Measurements from ENCODE around the gene GPBP1L1. TPM values are rescaled to one million over a fixed set of nuclear protein-coding genes. Genes with fewer than 3 reads are reported as not detected.
A peak's percentile ranks its signal among the peaks of the same experiment; 100 is the strongest.

The GPBP1L1 gene
- polyA plus RNA-seq, 1 of the 3 experiments (the other 2 are of a cell fraction) = 28.5 TPM

GRCh38 chr1:45684402-45684801 lies 1.9 kb downstream of the GPBP1L1 start:
- peaks cover 14 to 21% of the 10 kb centered on the region in 2 experiments; a peak in 3 of 4 replicates for H3K4me1 ChIP-seq (ENCODE audit: control insufficient read depth in 1 of 2, insufficient read depth in 2 of 2, low read depth in 1 of 2, low read length in 1 of 2)
- no peaks in the 10 kb centered on the region for H3K9me2 ChIP-seq
- no peaks in the 10 kb centered on the region for H3K27me3 ChIP-seq (ENCODE audit: insufficient read depth)
- H3K9ac ChIP-seq = peak overlapping the region; percentile 92
- H3K9me3 ChIP-seq = no peaks in the 10 kb centered on the region
- H4K20me1 ChIP-seq (ENCODE audit: insufficient read depth) = peaks cover 53% of the 10 kb centered on the region
- peak overlapping the region; percentile 92 to 95; a peak in 3 of 4 replicates for H3K4me3 ChIP-seq (ENCODE audit: low read depth in 2 of 2, low read length in 1 of 2)
- H3K36me3 ChIP-seq (replicated peaks in 1 of 2; ENCODE audit: control insufficient read depth in 1 of 2, insufficient read depth in 2 of 2, low read length in 1 of 2) = no peaks in the 10 kb centered on the region
- H3K79me2 ChIP-seq (ENCODE audit: insufficient read depth) = peaks cover 82% of the 10 kb centered on the region
- WGBS (ENCODE audit: low lambda C conversion rate) = 40% methylated on average over 2 of the region's 2 CpGs
- no peak overlapping the region for H2AFZ ChIP-seq (ENCODE audit: low read depth)
- CTCF ChIA-PET = no interaction called here
- peak overlapping the region; percentile 85 for H3K4me2 ChIP-seq
- DNase-seq = no peak
- POLR2A ChIA-PET = no interaction called here
- peaks cover 11% of the 10 kb centered on the region for H3F3A ChIP-seq (replicated peaks; ENCODE audit: insufficient read depth)
- TF ChIP-seq GATA2 (CRISPR knock-in tag; IDR thresholded peaks at IDR 0.05) (peak; percentile 27; the same call in 1 of the 2 replicates), FOSL2 (IDR thresholded peaks at IDR 0.05; ENCODE audit: borderline replicate concordance, low read depth) (no peak)
- H3K27ac ChIP-seq (ENCODE audit: low read depth in 2 of 2, low read length in 1 of 2) = 0 out of 4 replicates have a peak overlapping the region, but pooled peaks of 1 of the 2 experiments have one; percentile 93

GRCh38 chr1:45682942-45683341 lies 3.4 kb downstream of the GPBP1L1 start:
- TF ChIP-seq RCOR1 (IDR thresholded peaks at IDR 0.05; ENCODE audit: low read length) (no peak), FOXJ3 (CRISPR knock-in tag; IDR thresholded peaks at IDR 0.05) (no peak), RAD21 (IDR thresholded peaks at IDR 0.05; ENCODE audit: low read length) (no peak), TCF12 (IDR thresholded peaks at IDR 0.05) (no peak), NFIC (IDR thresholded peaks at IDR 0.05; ENCODE audit: borderline replicate concordance) (no peak), GATA2 (CRISPR knock-in tag; IDR thresholded peaks at IDR 0.05) (no peak), YY1 (IDR thresholded peaks at IDR 0.05; ENCODE audit: low read depth) (no peak)
- H3F3A ChIP-seq (replicated peaks; ENCODE audit: insufficient read depth) = peaks cover 14% of the 10 kb centered on the region
- no peaks in the 10 kb centered on the region for H3K27me3 ChIP-seq (ENCODE audit: insufficient read depth)
- peaks cover 18 to 36% of the 10 kb centered on the region in 2 experiments; a peak in 3 of 4 replicates for H3K4me1 ChIP-seq (ENCODE audit: control insufficient read depth in 1 of 2, insufficient read depth in 2 of 2, low read depth in 1 of 2, low read length in 1 of 2)
- no peaks in the 10 kb centered on the region for H3K9me3 ChIP-seq
- H3K36me3 ChIP-seq (replicated peaks in 1 of 2; ENCODE audit: control insufficient read depth in 1 of 2, insufficient read depth in 2 of 2, low read length in 1 of 2) = no peaks in the 10 kb centered on the region
- CTCF ChIA-PET = no interaction called here
- H3K4me2 ChIP-seq = no peak overlapping the region
- no peaks in the 10 kb centered on the region for H3K9me2 ChIP-seq
- H3K9ac ChIP-seq = no peak overlapping the region
- no peak for DNase-seq
- H3K79me2 ChIP-seq (ENCODE audit: insufficient read depth) = peaks cover 84% of the 10 kb centered on the region
- no peak overlapping the region for H3K4me3 ChIP-seq (ENCODE audit: low read depth in 2 of 2, low read length in 1 of 2)
- WGBS (ENCODE audit: low lambda C conversion rate) = 96% methylated on average over 6 of the region's 6 CpGs
- H4K20me1 ChIP-seq (ENCODE audit: insufficient read depth) = peaks cover 67% of the 10 kb centered on the region
- POLR2A ChIA-PET = no interaction called here
- H2AFZ ChIP-seq (ENCODE audit: low read depth) = no peak overlapping the region
- H3K27ac ChIP-seq (ENCODE audit: low read depth in 2 of 2, low read length in 1 of 2) = no peak overlapping the region

- DNase-seq = no peak
- peak overlapping the region; percentile 35; the same call in 1 of the 2 replicates for H3K4me2 ChIP-seq
- no peak overlapping the region for H2AFZ ChIP-seq (ENCODE audit: low read depth)
- H4K20me1 ChIP-seq (ENCODE audit: insufficient read depth) = peaks cover 99% of the 10 kb centered on the region
- H3K4me1 ChIP-seq (ENCODE audit: control insufficient read depth in 1 of 2, insufficient read depth in 2 of 2, low read depth in 1 of 2, low read length in 1 of 2) = peaks cover 5 to 28% of the 10 kb centered on the region in 2 experiments; a peak in 3 of 4 replicates
- no peak overlapping the region for H3K9ac ChIP-seq
- H3K79me2 ChIP-seq (ENCODE audit: insufficient read depth) = peaks cover 100% of the 10 kb centered on the region
- H3K27me3 ChIP-seq (ENCODE audit: insufficient read depth) = no peaks in the 10 kb centered on the region
- H3K9me2 ChIP-seq = no peaks in the 10 kb centered on the region
- POLR2A ChIA-PET = interaction anchor here (0.5 kb wide), 1 partner anchor 734 kb away, joined by 3 read pairs; no protein-coding TSS in a partner anchor
- CTCF ChIA-PET = interaction anchor here (0.8 kb wide), 1 partner anchor 167 kb away, joined by 4 read pairs; no protein-coding TSS in a partner anchor
- no peak overlapping the region for H3K27ac ChIP-seq (ENCODE audit: low read depth in 2 of 2, low read length in 1 of 2)
- no peak overlapping the region; a peak in 1 of 4 replicates for H3K4me3 ChIP-seq (ENCODE audit: low read depth in 2 of 2, low read length in 1 of 2)
- WGBS (ENCODE audit: low lambda C conversion rate) = 64% methylated on average over 3 of the region's 3 CpGs
- no peaks in the 10 kb centered on the region for H3K9me3 ChIP-seq
- H3K36me3 ChIP-seq (replicated peaks in 1 of 2; ENCODE audit: control insufficient read depth in 1 of 2, insufficient read depth in 2 of 2, low read length in 1 of 2) = peaks cover 0 to 8% of the 10 kb centered on the region in 2 experiments
- H3F3A ChIP-seq (replicated peaks; ENCODE audit: insufficient read depth) = peaks cover 8% of the 10 kb centered on the region
- TF ChIP-seq SMC3 (IDR thresholded peaks at IDR 0.05; ENCODE audit: low read depth, low read length) (no peak), YY1 (IDR thresholded peaks at IDR 0.05; ENCODE audit: low read depth) (no peak), POLR2AphosphoS5 (IDR thresholded peaks at IDR 0.05; ENCODE audit: low read depth, low read length) (no peak), FOSL2 (IDR thresholded peaks at IDR 0.05; ENCODE audit: borderline replicate concordance, low read depth) (no peak), MEF2A (IDR thresholded peaks at IDR 0.05; ENCODE audit: borderline replicate concordance, low read depth) (no peak), SIN3A (IDR thresholded peaks at IDR 0.05; ENCODE audit: borderline replicate concordance, low read depth, low read length) (no peak), EZH2phosphoT487 (IDR thresholded peaks at IDR 0.05; ENCODE audit: borderline replicate concordance, low read depth) (no peak), GATA2 (CRISPR knock-in tag; IDR thresholded peaks at IDR 0.05) (no peak), CHD2 (IDR thresholded peaks at IDR 0.05; ENCODE audit: low read length, partially characterized antibody) (no peak), EP300 (IDR thresholded peaks at IDR 0.05; ENCODE audit: borderline replicate concordance in 1 of 2, low read depth in 1 of 2, low read length in 1 of 2) (no peak), RFX5 (IDR thresholded peaks at IDR 0.05; ENCODE audit: low read length) (no peak), JUND (IDR thresholded peaks at IDR 0.05) (no peak), TCF12 (IDR thresholded peaks at IDR 0.05) (no peak)
- TF ChIP-seq, protein P1, sequence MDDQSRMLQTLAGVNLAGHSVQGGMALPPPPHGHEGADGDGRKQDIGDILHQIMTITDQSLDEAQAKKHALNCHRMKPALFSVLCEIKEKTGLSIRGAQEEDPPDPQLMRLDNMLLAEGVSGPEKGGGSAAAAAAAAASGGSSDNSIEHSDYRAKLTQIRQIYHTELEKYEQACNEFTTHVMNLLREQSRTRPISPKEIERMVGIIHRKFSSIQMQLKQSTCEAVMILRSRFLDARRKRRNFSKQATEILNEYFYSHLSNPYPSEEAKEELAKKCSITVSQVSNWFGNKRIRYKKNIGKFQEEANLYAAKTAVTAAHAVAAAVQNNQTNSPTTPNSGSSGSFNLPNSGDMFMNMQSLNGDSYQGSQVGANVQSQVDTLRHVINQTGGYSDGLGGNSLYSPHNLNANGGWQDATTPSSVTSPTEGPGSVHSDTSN (IDR thresholded peaks at IDR 0.05) = no peak
- TF ChIP-seq, protein P2, sequence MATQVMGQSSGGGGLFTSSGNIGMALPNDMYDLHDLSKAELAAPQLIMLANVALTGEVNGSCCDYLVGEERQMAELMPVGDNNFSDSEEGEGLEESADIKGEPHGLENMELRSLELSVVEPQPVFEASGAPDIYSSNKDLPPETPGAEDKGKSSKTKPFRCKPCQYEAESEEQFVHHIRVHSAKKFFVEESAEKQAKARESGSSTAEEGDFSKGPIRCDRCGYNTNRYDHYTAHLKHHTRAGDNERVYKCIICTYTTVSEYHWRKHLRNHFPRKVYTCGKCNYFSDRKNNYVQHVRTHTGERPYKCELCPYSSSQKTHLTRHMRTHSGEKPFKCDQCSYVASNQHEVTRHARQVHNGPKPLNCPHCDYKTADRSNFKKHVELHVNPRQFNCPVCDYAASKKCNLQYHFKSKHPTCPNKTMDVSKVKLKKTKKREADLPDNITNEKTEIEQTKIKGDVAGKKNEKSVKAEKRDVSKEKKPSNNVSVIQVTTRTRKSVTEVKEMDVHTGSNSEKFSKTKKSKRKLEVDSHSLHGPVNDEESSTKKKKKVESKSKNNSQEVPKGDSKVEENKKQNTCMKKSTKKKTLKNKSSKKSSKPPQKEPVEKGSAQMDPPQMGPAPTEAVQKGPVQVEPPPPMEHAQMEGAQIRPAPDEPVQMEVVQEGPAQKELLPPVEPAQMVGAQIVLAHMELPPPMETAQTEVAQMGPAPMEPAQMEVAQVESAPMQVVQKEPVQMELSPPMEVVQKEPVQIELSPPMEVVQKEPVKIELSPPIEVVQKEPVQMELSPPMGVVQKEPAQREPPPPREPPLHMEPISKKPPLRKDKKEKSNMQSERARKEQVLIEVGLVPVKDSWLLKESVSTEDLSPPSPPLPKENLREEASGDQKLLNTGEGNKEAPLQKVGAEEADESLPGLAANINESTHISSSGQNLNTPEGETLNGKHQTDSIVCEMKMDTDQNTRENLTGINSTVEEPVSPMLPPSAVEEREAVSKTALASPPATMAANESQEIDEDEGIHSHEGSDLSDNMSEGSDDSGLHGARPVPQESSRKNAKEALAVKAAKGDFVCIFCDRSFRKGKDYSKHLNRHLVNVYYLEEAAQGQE (IDR thresholded peaks at IDR 0.05; ENCODE audit: low read depth, low read length) = no peak
Measured at GRCh38 chr1:45679123-45679522, 7.2 kb downstream of the GPBP1L1 start.
